Subcutaneous adipose tissue (tissue), 4 donors: ENCODE measurements around the gene TMEM9. TPM values are rescaled to one million over a fixed set of nuclear protein-coding genes. Genes with fewer than 3 reads are reported as not detected.

Source experiments
- total RNA-seq, 4 donors: library from RNA; depleted of rRNA; stranded (reverse); fragments of >200 nt; gene quantifications; one replicate each; pipeline ENCODE4 v1.1.0, GENCODE V29; 2016
- TF ChIP-seq, protein P1 (sequence below): fragments of 450-650 bp; IDR thresholded peaks from one replicate; pipeline ENCODE4 v1.5.1; 2016; ENCODE audit warnings: low read depth, mild to moderate bottlenecking, control low read depth, antibody characterized with exemption, moderate library complexity

TMEM9 gene
- total RNA-seq = 10 to 100 TPM; 17.4 to 38.4 (median 35.2) TPM

DNA sequence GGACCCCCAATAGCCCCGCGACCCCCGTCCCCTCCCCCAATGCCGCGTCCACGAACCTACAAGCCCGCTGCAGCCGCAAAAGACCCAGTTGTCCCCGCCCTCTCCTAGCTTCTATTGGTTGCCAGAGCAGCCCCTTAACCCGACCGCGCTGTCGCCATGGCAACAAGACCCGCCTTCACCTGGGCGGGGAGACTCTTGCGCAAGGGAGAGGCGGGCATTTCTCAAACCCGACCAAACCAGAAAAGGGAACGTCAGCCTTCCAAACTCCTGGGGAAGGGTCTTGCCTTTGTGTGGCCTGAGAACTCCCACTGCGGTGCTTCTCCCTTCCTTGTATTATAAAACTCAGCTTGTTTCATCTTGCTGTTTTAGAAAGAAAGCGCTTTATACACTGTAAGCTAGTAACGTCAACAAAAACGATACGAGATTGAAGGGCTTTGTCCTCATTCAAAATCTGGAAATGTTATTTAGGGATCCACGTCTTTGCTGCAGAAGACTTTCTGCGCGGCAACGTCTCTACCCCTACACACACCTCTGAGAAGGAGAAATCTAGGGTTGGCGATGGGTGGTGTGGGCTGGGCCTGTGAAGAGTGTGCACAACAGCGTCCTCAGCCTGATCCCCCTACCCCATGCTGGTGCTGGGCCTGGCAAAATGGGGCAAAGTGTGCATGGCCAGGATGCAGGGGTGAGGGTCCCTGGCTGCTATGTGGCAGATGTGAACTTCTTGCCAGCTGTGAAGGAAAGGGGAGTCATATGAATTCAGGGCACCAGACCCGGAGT is at the start of gene TMEM9:
TSS of gene TMEM9 (minus strand) at position 86 of the 777 bp plus-strand sequence. CDS start 551 bp downstream, outside the sequence.
- TF ChIP-seq, protein P1, sequence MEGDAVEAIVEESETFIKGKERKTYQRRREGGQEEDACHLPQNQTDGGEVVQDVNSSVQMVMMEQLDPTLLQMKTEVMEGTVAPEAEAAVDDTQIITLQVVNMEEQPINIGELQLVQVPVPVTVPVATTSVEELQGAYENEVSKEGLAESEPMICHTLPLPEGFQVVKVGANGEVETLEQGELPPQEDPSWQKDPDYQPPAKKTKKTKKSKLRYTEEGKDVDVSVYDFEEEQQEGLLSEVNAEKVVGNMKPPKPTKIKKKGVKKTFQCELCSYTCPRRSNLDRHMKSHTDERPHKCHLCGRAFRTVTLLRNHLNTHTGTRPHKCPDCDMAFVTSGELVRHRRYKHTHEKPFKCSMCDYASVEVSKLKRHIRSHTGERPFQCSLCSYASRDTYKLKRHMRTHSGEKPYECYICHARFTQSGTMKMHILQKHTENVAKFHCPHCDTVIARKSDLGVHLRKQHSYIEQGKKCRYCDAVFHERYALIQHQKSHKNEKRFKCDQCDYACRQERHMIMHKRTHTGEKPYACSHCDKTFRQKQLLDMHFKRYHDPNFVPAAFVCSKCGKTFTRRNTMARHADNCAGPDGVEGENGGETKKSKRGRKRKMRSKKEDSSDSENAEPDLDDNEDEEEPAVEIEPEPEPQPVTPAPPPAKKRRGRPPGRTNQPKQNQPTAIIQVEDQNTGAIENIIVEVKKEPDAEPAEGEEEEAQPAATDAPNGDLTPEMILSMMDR = no peak

DNA sequence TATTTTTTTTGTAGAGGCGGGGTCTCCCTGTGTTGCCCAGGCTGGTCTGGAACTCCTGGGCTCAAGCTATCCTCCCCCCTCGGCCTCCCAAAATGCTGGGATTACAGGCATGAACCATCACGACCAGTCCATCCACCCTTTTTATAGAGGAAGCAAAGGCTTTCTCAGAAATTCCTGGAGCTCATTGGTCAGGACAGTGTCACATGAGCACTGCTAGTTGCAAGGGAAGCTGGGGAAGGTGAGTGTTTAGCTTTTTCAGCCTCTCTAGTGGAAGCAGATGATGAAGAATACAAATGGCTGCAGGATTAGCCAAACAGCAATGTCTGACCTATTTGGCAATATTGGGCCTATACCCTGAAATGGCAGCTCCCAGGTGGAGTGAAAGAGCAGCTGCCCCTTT is 44.3 kb upstream of the TMEM9 start:
- TF ChIP-seq, protein P1 = no peak

DNA sequence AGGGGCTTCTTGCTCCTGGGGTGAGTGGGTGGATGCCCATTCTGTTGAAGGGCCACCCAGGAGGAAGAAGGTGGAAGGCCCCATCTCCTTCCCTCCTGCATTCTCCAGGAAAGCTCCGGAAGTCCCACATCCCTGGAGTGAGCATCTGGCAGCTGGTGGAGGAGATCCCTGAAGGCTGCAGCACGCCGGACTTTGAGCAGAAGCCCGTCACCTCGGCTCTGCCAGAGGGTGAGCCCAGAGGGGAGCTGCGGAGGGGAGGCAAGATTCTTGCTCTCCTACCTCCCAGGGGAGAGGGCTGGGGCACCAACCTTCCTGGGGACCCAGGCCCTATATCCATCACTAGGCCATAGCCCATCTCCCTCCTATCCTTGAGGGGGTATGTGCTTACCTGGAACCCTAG is 39.8 kb upstream of the TMEM9 start:
- TF ChIP-seq, protein P1 = no peak

DNA sequence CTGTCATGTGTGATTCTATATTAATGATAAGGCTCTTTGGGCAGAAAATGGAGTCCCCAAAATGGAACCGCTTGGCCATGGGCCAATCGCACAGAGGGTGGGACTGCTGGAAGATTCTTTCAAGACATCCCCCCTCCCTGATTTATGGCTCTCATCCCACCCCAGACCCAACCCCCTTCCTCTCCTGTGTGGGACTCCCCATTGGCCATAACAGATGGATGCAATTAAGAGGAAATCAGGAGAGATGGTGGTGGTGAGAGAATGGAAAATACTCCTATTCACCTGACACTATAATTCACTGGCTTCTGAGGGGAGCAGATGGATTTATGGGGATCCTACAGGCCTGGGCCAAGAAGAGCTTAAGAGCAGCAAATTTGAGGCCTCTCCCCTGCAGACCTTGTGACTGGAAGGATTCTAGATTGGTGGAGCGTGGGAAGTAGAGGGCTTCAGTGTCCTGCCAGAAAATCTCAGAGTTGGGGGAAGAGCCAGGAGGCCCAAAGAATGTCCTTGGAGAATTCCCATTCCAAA is 38.1 kb upstream of the TMEM9 start:
- TF ChIP-seq, protein P1 = no peak

DNA sequence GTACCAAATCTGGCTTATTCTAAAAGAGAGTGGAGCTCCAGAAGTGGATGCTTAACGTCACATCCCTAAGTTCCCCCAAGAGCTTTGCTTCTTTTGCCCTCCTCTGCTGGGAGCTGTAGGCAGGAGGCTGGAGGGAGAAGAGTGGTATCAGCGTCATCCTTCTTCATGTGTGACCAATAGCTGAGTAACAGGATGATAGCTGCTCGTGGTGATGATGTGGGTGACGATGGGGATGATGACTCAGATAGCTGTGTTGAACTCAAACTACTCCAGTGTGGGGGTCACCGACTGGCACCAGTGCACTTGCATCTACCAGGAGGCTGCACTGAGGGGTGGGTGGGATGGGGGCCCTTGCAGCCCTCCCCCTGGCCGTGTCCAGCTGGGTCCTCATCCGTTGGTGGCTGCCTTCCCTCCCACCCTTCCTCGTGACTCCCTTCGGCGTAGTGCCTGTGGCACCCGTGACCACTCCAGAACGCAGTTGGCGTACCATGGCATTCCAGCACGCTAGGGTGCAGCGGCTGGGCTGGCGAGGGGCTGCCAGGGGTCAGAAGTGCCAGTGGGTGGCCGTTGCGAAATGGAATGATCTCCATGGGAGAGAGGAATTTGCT is 37.5 kb upstream of the TMEM9 start:
- TF ChIP-seq, protein P1 = no peak

DNA sequence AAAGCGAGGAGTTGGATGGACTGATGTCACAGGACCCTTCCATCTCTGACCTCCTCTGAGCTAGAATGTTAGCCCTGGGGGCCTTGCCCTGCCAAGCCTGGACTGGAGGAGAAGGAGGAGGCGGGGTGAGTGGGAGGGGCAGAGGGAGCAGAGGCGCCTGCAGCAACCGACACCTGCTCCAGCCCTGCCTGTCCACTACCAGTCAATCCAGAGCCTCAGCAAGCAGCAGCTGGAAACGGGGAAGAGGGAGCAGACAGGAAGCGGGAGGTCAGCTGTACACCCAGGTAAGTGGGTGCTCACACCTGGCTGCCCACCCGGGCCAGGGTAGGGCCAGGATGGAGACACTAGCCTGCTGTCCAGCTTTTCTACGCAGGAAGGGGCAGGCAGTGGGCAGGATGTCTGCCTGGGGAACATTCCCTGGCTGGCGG is 36.4 kb upstream of the TMEM9 start, which contains the start of gene IGFN1:
TSS of gene IGFN1 (plus strand) at position 201 of the 428 bp plus-strand sequence. CDS start 2,470 bp downstream, outside the sequence.
- TF ChIP-seq, protein P1 = no peak

DNA sequence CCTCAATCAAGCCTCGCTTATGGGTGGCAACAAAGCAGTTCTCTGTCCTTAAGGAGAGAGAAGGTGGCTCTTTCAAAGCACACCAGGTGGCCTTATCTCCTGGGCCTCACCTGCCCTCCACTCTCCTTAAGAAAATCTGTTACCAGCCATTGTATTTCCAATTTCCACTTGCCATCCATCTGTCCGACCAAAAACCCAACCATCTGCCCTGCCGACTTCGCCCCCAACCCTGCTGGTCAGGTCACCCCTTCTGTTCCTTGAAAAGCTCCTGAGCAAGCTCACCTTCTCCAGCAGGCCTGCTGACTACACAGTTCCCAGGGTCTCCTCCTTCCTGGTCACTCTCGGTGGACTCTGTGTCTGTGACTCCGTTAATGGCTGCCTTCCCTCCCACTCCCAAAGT is 35.7 kb upstream of the TMEM9 start:
- TF ChIP-seq, protein P1 = no peak
